Testis (tissue), 2 donors: ENCODE data around the gene LRRC26.

ENCODE experiments used
- CTCF ChIP-seq, 3 experiments: fragments of 450-650 bp in 2 of 3; fragments of 200-600 bp in 1 of 3; sonication (generic) in 1 of 3; IDR thresholded peaks; one replicate each; pipeline ENCODE4 v1.5.1; 2016 to 2019; ENCODE audit warnings: antibody characterized with exemption in 3 of 3, mild to moderate bottlenecking in 2 of 3, moderate library complexity in 1 of 3
- POLR2A ChIP-seq: fragments of 450-650 bp; IDR thresholded peaks from one replicate; pipeline ENCODE4 v1.6.1; 2017; ENCODE audit warnings: antibody characterized with exemption, mild to moderate bottlenecking, moderate library complexity

- TF ChIP-seq CTCF (IDR thresholded peaks at IDR 0.05) (no peak), POLR2A (no peak)
Observed at GRCh38 chr9:137188086-137188489, 18.2 kb upstream of the LRRC26 start.
